H9 (cell line): ENCODE measurements around the gene FTO. TPM values are rescaled to one million over a fixed set of nuclear protein-coding genes. Genes with fewer than 3 reads are reported as not detected.

ENCODE experiments used
- DNase-seq: peaks from one replicate; pipeline ENCODE4 v3.0.0-alpha.2; 2017
- H2AFZ ChIP-seq: one replicate; pipeline ENCODE4 v1.6.1; 2013; ENCODE audit warnings: mild to moderate bottlenecking, low read length, control low read depth, moderate library complexity
- H2AK5ac ChIP-seq: 2 replicates; pipeline ENCODE4 v1.6.1; 2013; ENCODE audit warnings: low read length, control low read depth, mixed read lengths; ENCODE audit not compliant: insufficient read length
- H2BK120ac ChIP-seq: one replicate; pipeline ENCODE4 v1.6.1; 2013; ENCODE audit warnings: low read depth, mild to moderate bottlenecking, low read length, control low read depth, inconsistent platforms; ENCODE audit not compliant: poor library complexity, severe bottlenecking
- H2BK12ac ChIP-seq: 2 replicates; pipeline ENCODE4 v1.6.1; 2013; ENCODE audit warnings: low read length, control low read depth, mixed read lengths, low read depth; ENCODE audit not compliant: insufficient read length
- H2BK15ac ChIP-seq: 2 replicates; pipeline ENCODE4 v1.6.1; 2013; ENCODE audit warnings: low read depth, low read length, control low read depth
- H2BK20ac ChIP-seq: one replicate; pipeline ENCODE4 v1.6.1; 2013; ENCODE audit warnings: low read depth, mild to moderate bottlenecking, low read length, control low read depth, inconsistent platforms; ENCODE audit not compliant: poor library complexity, severe bottlenecking
- H2BK5ac ChIP-seq: 2 replicates; pipeline ENCODE4 v1.6.1; 2013; ENCODE audit warnings: low read length, control low read depth, mixed read lengths; ENCODE audit not compliant: insufficient read length
- H3K14ac ChIP-seq: 2 replicates; pipeline ENCODE4 v1.6.1; 2013; ENCODE audit warnings: low read length, control low read depth; ENCODE audit not compliant: insufficient read depth
- H3K18ac ChIP-seq: 2 replicates; pipeline ENCODE4 v1.6.1; 2013; ENCODE audit warnings: low read depth, mild to moderate bottlenecking, mixed read lengths, low read length, control low read depth; ENCODE audit not compliant: insufficient read length
- H3K23ac ChIP-seq: 2 replicates; pipeline ENCODE4 v1.6.1; 2013; ENCODE audit warnings: low read length, control low read depth, mixed read lengths, low read depth; ENCODE audit not compliant: insufficient read length
- H3K23me2 ChIP-seq: 2 replicates; pipeline ENCODE4 v1.6.1; 2013; ENCODE audit warnings: low read depth, mild to moderate bottlenecking, mixed read lengths, low read length, control low read depth; ENCODE audit not compliant: insufficient read length, poor library complexity, severe bottlenecking
- H3K27ac ChIP-seq: 2 replicates; pipeline ENCODE4 v1.5.1; 2013; ENCODE audit warnings: low read length, control low read depth, mixed read lengths, low read depth; ENCODE audit not compliant: insufficient read length
- H3K27me3 ChIP-seq: 2 replicates; pipeline ENCODE4 v1.6.1; 2013; ENCODE audit warnings: low read length, control low read depth, inconsistent platforms; ENCODE audit not compliant: insufficient read depth
- H3K4ac ChIP-seq: 2 replicates; pipeline ENCODE4 v1.6.1; 2013; ENCODE audit warnings: low read depth, mild to moderate bottlenecking, control low read depth, inconsistent platforms, low read length, moderate library complexity
- H3K4me1 ChIP-seq: 2 replicates; pipeline ENCODE4 v1.6.1; 2013; ENCODE audit warnings: low read length, control low read depth, inconsistent platforms; ENCODE audit not compliant: insufficient read depth
- H3K4me2 ChIP-seq: 2 replicates; pipeline ENCODE4 v1.6.1; 2013; ENCODE audit warnings: low read length, control low read depth, mixed read lengths; ENCODE audit not compliant: insufficient read length, insufficient read depth
- H3K56ac ChIP-seq: 2 replicates; pipeline ENCODE4 v1.6.1; 2013; ENCODE audit warnings: low read depth, mild to moderate bottlenecking, mixed read lengths, low read length, control low read depth; ENCODE audit not compliant: insufficient read length
- H3K79me1 ChIP-seq: 2 replicates; pipeline ENCODE4 v1.6.1; 2013; ENCODE audit warnings: low read depth, mild to moderate bottlenecking, moderate library complexity, low read length, control low read depth, inconsistent platforms; ENCODE audit not compliant: insufficient read depth, poor library complexity, severe bottlenecking
- H3K79me2 ChIP-seq: 2 replicates; pipeline ENCODE4 v1.6.1; 2013; ENCODE audit warnings: low read length, control low read depth, inconsistent platforms; ENCODE audit not compliant: insufficient read depth
- H3K9ac ChIP-seq: 2 replicates; pipeline ENCODE4 v1.6.1; 2013; ENCODE audit warnings: low read length, control low read depth, mixed read lengths; ENCODE audit not compliant: insufficient read length; ENCODE audit errors: extremely low read depth
- H3K9me3 ChIP-seq: one replicate; pipeline ENCODE4 v1.6.1; 2013; ENCODE audit warnings: low read depth, low read length, inconsistent platforms; ENCODE audit not compliant: control insufficient read depth
- H3T11ph ChIP-seq: one replicate; pipeline ENCODE4 v1.6.1; 2013; ENCODE audit warnings: mild to moderate bottlenecking, low read length, control low read depth, inconsistent platforms
- H4K20me1 ChIP-seq: one replicate; pipeline ENCODE4 v1.6.1; 2013; ENCODE audit not compliant: control insufficient read depth, insufficient read length, insufficient read depth
- H4K5ac ChIP-seq: 2 replicates; pipeline ENCODE4 v1.6.1; 2013; ENCODE audit warnings: low read depth, mild to moderate bottlenecking, mixed read lengths, low read length, control low read depth; ENCODE audit not compliant: insufficient read length
- H4K8ac ChIP-seq: replicated peaks from 2 replicates; pipeline ENCODE4 v1.6.1; 2013; ENCODE audit warnings: low read length, control low read depth, mixed read lengths, low read depth; ENCODE audit not compliant: insufficient read length
- H4K91ac ChIP-seq: 2 replicates; pipeline ENCODE4 v1.6.1; 2013; ENCODE audit warnings: low read depth, mild to moderate bottlenecking, moderate library complexity, mixed read lengths, low read length, control low read depth; ENCODE audit not compliant: insufficient read length
- H3K27ac Mint-ChIP-seq, 3 experiments: 2 replicates in 2 of 3; 3 replicates in 1 of 3; pipeline ENCODE4 v1.8.0; 2020 to 2021; ENCODE audit warnings: mixed read lengths in 3 of 3, mild to moderate bottlenecking in 1 of 3, moderate library complexity in 1 of 3
- H3K27me3 Mint-ChIP-seq: 2 replicates; pipeline ENCODE4 v1.8.0; 2021; ENCODE audit warnings: low read depth, mild to moderate bottlenecking, moderate library complexity, mixed read lengths
- H3K36me3 Mint-ChIP-seq, 3 experiments: 2 replicates in 2 of 3; 3 replicates in 1 of 3; pipeline ENCODE4 v1.8.0; 2020 to 2021; ENCODE audit warnings: low read depth in 3 of 3, mixed read lengths in 3 of 3; ENCODE audit not compliant: insufficient read depth in 1 of 3
- H3K4me1 Mint-ChIP-seq, 2 experiments: 2 replicates each; pipeline ENCODE4 v1.8.0; 2020; ENCODE audit warnings: mixed read lengths in 2 of 2
- H3K4me3 Mint-ChIP-seq, 2 experiments: 2 replicates in 1 of 2; 3 replicates in 1 of 2; pipeline ENCODE4 v1.8.0; 2020 to 2021; ENCODE audit warnings: mild to moderate bottlenecking in 2 of 2, mixed read lengths in 2 of 2, moderate library complexity in 1 of 2
- H3K9me3 Mint-ChIP-seq, 2 experiments: 2 replicates in 1 of 2; 3 replicates in 1 of 2; pipeline ENCODE4 v1.8.0; 2020; ENCODE audit warnings: mild to moderate bottlenecking in 2 of 2, mixed read lengths in 2 of 2, moderate library complexity in 1 of 2
- WGBS: extraction: QIAGEN DNeasy Blood & Tissue Kit; methylation state at CpG from one replicate; pipeline ENCODE4 v1.1.7; 2013; ENCODE audit warnings: missing lambda C conversion rate, low lambda C conversion rate, mixed read lengths; ENCODE audit not compliant: insufficient read length; ENCODE audit errors: extremely low coverage; 5-methylcytosine and 5-hydroxymethylcytosine counted together
- total RNA-seq: library from RNA; stranded (reverse); gene quantifications from 2 replicates; pipeline ENCODE4 v1.2.1, GENCODE V29; 2021
- TF ChIP-seq, protein P1 (sequence below): fragments of 200-600 bp; sonication (generic); conservative IDR thresholded peaks from 3 replicates; pipeline ENCODE4 v1.8.0; 2021; ENCODE audit warnings: antibody characterized with exemption, mild to moderate bottlenecking

The FTO gene
- total RNA-seq, 1 experiment from 2014 or later: 67.9 TPM

DNA sequence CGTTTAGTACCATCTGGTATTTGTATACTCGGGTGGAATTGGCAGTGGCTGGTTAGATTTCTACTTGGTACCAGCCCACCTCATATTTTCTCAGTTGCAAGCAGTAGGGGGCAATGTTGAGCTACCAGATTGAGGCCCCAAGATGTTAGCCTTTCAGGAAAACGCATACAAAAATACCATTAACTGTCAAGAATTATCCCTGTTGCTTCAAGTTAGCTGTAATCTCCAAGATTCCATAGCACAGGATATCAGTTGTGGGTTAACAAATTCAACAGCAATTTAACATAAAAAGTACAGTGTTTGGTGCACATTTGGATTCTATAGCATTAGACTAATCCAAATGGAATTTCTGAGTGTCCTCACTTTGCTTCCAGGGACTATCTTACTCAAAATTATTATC lies 188.2 kb downstream of the FTO start:
- Histone ChIP-seq H3K14ac (no peak overlapping the region), H3K4me2 (no peak overlapping the region)

More for the DNA sequence above, 188.2 kb downstream of the FTO start:
- no peaks in the 10 kb centered on the region for H3K4me1 ChIP-seq
- H2BK120ac ChIP-seq: no peak overlapping the region
- H3K9ac ChIP-seq: no peak overlapping the region
- no peak overlapping the region for H4K8ac ChIP-seq
- no peaks in the 10 kb centered on the region for H3K27me3 ChIP-seq
- H4K5ac ChIP-seq: no peak overlapping the region
- no peak overlapping the region for H2BK5ac ChIP-seq
- peak; percentile 42 for DNase-seq
- H3K9me3 ChIP-seq: no peaks in the 10 kb centered on the region
- H3K4ac ChIP-seq: no peak overlapping the region
- WGBS: no CpG with 5 or more reads among the region's 3 CpGs
- H3K79me2 ChIP-seq: no peaks in the 10 kb centered on the region
- H3K18ac ChIP-seq: no peak overlapping the region
- H2BK20ac ChIP-seq: no peak overlapping the region
- no peaks in the 10 kb centered on the region for H4K20me1 ChIP-seq
- H4K91ac ChIP-seq: no peak overlapping the region
- H2BK15ac ChIP-seq: no peak overlapping the region
- H3K79me1 ChIP-seq: no peaks in the 10 kb centered on the region
- H3K56ac ChIP-seq: no peak overlapping the region
- no peaks in the 10 kb centered on the region for H3K9me3 Mint-ChIP-seq
- TF ChIP-seq, protein P1, sequence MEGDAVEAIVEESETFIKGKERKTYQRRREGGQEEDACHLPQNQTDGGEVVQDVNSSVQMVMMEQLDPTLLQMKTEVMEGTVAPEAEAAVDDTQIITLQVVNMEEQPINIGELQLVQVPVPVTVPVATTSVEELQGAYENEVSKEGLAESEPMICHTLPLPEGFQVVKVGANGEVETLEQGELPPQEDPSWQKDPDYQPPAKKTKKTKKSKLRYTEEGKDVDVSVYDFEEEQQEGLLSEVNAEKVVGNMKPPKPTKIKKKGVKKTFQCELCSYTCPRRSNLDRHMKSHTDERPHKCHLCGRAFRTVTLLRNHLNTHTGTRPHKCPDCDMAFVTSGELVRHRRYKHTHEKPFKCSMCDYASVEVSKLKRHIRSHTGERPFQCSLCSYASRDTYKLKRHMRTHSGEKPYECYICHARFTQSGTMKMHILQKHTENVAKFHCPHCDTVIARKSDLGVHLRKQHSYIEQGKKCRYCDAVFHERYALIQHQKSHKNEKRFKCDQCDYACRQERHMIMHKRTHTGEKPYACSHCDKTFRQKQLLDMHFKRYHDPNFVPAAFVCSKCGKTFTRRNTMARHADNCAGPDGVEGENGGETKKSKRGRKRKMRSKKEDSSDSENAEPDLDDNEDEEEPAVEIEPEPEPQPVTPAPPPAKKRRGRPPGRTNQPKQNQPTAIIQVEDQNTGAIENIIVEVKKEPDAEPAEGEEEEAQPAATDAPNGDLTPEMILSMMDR: peak; percentile 80
- H2AK5ac ChIP-seq: no peak overlapping the region
- no peak overlapping the region for H3T11ph ChIP-seq
- peaks cover 4 to 5% of the 10 kb centered on the region in 2 experiments for H3K4me1 Mint-ChIP-seq
- no peak overlapping the region for H2AFZ ChIP-seq
- no peaks in the 10 kb centered on the region for H3K23me2 ChIP-seq
- H3K36me3 Mint-ChIP-seq: peaks cover 0 to 3% (median 0%) of the 10 kb centered on the region in 3 experiments; a peak in 2 of 7 replicates
- no peak overlapping the region for H3K27ac ChIP-seq
- no peaks in the 10 kb centered on the region for H3K27me3 Mint-ChIP-seq
- H2BK12ac ChIP-seq: no peak overlapping the region
- H3K4me3 Mint-ChIP-seq: no peak overlapping the region
- H3K27ac Mint-ChIP-seq: no peak overlapping the region
- H3K23ac ChIP-seq: no peak overlapping the region
